PC-9 (cell line): Measurements from ENCODE around the gene PIP5K1B.

Source experiments
- EZH2 ChIP-seq: fragments of 200-600 bp; sonication (generic); IDR thresholded peaks from 2 replicates; pipeline ENCODE4 v1.8.0; 2017; ENCODE audit warnings: antibody characterized with exemption, low read depth
- TF ChIP-seq, protein P1 (sequence below): fragments of 200-600 bp; sonication (generic); conservative IDR thresholded peaks from 2 replicates; pipeline ENCODE4 v1.6.1; 2017; ENCODE audit warnings: mixed run types, antibody characterized with exemption, mild to moderate bottlenecking, moderate library complexity

DNA sequence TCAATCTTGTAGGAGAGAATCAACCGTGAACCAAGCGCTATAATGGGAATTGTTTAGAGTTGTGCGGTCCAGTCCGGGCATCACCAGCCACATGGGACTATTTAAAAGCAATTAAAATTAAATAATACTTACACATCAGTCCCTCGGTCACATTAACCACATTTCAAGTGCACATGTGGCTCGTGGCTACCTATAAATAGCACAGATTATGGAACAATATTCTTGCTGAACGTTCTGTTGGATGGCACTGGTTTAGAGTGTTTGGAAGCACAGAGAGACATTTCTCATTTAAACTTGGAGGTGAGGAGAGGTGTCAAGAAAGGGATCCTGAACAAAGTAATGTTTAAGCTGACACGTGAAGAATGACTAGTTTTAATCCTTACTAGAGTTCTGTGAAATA is 12.5 kb upstream of the PIP5K1B start:
- TF ChIP-seq, protein P1, sequence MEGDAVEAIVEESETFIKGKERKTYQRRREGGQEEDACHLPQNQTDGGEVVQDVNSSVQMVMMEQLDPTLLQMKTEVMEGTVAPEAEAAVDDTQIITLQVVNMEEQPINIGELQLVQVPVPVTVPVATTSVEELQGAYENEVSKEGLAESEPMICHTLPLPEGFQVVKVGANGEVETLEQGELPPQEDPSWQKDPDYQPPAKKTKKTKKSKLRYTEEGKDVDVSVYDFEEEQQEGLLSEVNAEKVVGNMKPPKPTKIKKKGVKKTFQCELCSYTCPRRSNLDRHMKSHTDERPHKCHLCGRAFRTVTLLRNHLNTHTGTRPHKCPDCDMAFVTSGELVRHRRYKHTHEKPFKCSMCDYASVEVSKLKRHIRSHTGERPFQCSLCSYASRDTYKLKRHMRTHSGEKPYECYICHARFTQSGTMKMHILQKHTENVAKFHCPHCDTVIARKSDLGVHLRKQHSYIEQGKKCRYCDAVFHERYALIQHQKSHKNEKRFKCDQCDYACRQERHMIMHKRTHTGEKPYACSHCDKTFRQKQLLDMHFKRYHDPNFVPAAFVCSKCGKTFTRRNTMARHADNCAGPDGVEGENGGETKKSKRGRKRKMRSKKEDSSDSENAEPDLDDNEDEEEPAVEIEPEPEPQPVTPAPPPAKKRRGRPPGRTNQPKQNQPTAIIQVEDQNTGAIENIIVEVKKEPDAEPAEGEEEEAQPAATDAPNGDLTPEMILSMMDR: no peak
- no peak for TF ChIP-seq EZH2
